ENCODE results near the gene RIMBP2. TPM values are rescaled to one million over a fixed set of nuclear protein-coding genes. Genes with fewer than 3 reads are reported as not detected.

RIMBP2 gene
- total RNA-seq, 4 donors from 2014 or later = 0.83 to 1.8 (median 1.4) TPM

- no peaks in the 10 kb centered on the region for H3K27me3 ChIP-seq
- DNase-seq (ENCODE audit: extremely low spot score) = no peak
- H3K27ac ChIP-seq (replicated peaks in 1 of 4) = no peak overlapping the region
- no peak overlapping the region for H3K4me3 ChIP-seq
- 83% methylated on average over 16 of the region's 16 CpGs for WGBS
- H3K9me3 ChIP-seq = peaks cover 0 to 24% (median 11%) of the 10 kb centered on the region in 4 donors
- intact Hi-C loops (cut with DNase I) = no loop called here
- TF ChIP-seq POLR2A (IDR thresholded peaks at IDR 0.05; ENCODE audit: low read depth) = no peak
- no peak for TF ChIP-seq EP300 (IDR thresholded peaks at IDR 0.05)
- no peak for TF ChIP-seq POLR2AphosphoS5 (IDR thresholded peaks at IDR 0.05)
- no peak for TF ChIP-seq CTCF (IDR thresholded peaks at IDR 0.05)
- H3K36me3 ChIP-seq = no peaks in the 10 kb centered on the region
- no peaks in the 10 kb centered on the region for H3K4me1 ChIP-seq
These were observed 96.6 kb downstream of the RIMBP2 start for GRCh38 chr12:130619385-130620001.

GRCh38 chr12:130617219-130617618 is 98.9 kb downstream of the RIMBP2 start:
- intact Hi-C loops (cut with DNase I) = no loop called here
- H3K9me3 ChIP-seq = peaks cover 0 to 6% (median 1%) of the 10 kb centered on the region in 4 donors
- no peak overlapping the region for H3K4me3 ChIP-seq
- TF ChIP-seq POLR2A (IDR thresholded peaks at IDR 0.05; ENCODE audit: low read depth) (no peak), CTCF (IDR thresholded peaks at IDR 0.05) (no peak), POLR2AphosphoS5 (IDR thresholded peaks at IDR 0.05) (no peak), EP300 (IDR thresholded peaks at IDR 0.05) (no peak)
- WGBS = 72% methylated on average over 4 of the region's 4 CpGs
- no peaks in the 10 kb centered on the region for H3K4me1 ChIP-seq
- DNase-seq (ENCODE audit: extremely low spot score) = no peak
- H3K36me3 ChIP-seq = no peaks in the 10 kb centered on the region
- no peak overlapping the region for H3K27ac ChIP-seq (replicated peaks in 1 of 4)
- no peaks in the 10 kb centered on the region for H3K27me3 ChIP-seq

GRCh38 chr12:130615861-130616345 is 100.2 kb downstream of the RIMBP2 start:
- H3K9me3 ChIP-seq = no peaks in the 10 kb centered on the region
- no peak for TF ChIP-seq POLR2A (IDR thresholded peaks at IDR 0.05; ENCODE audit: low read depth)
- no peak for TF ChIP-seq EP300 (IDR thresholded peaks at IDR 0.05)
- TF ChIP-seq CTCF (IDR thresholded peaks at IDR 0.05) = no peak
- TF ChIP-seq POLR2AphosphoS5 (IDR thresholded peaks at IDR 0.05) = no peak
- no peaks in the 10 kb centered on the region for H3K27me3 ChIP-seq
- no peak for DNase-seq (ENCODE audit: extremely low spot score)
- H3K27ac ChIP-seq (replicated peaks in 1 of 4) = no peak overlapping the region
- intact Hi-C loops (cut with DNase I) = no loop called here
- no peaks in the 10 kb centered on the region for H3K36me3 ChIP-seq
- H3K4me1 ChIP-seq = no peaks in the 10 kb centered on the region
- no peak overlapping the region for H3K4me3 ChIP-seq
- 78% methylated on average over 16 of the region's 16 CpGs for WGBS

- TF ChIP-seq POLR2A (IDR thresholded peaks at IDR 0.05; ENCODE audit: low read depth) (no peak), EP300 (IDR thresholded peaks at IDR 0.05) (no peak), CTCF (IDR thresholded peaks at IDR 0.05) (no peak)
- Histone ChIP-seq H3K27me3 (peaks cover 0 to 5% (median 0%) of the 10 kb centered on the region in 4 donors), H3K4me1 (no peaks in the 10 kb centered on the region), H3K27ac (replicated peaks in 1 of 4) (no peak overlapping the region), H3K9me3 (no peaks in the 10 kb centered on the region), H3K36me3 (no peaks in the 10 kb centered on the region), H3K4me3 (no peak overlapping the region)
- WGBS = 84% methylated on average over 5 of the region's 5 CpGs
- intact Hi-C loops (cut with DNase I) = no loop called here
- DNase-seq (ENCODE audit: extremely low spot score) = no peak
These were observed 101.6 kb downstream of the RIMBP2 start for GRCh38 chr12:130614530-130614905.
